ENCODE results near the gene CAPN5.

Gene CAPN5

GRCh38 chr11:77102246-77103210, 35.8 kb downstream of the CAPN5 start, which contains the start of gene OMP:
Gene OMP (plus strand): TSS chr11:77102840. CDS start chr11:77102840, 0 bp downstream.
- DNase-seq: no peak

- DNase-seq: no peak
Observed at GRCh38 chr11:77103319-77103718, 36.5 kb downstream of the CAPN5 start.

- DNase-seq: no peak
Observed at GRCh38 chr11:77104727-77105126, 38.0 kb downstream of the CAPN5 start.

GRCh38 chr11:77106321-77106720, 39.5 kb downstream of the CAPN5 start:
- DNase-seq: no peak

- no peak for DNase-seq
Observed at GRCh38 chr11:77106759-77107158, 40.0 kb downstream of the CAPN5 start.

GRCh38 chr11:77107950-77108349, 41.2 kb downstream of the CAPN5 start:
- no peak for DNase-seq

- DNase-seq: no peak
Observed at GRCh38 chr11:77108436-77108835, 41.7 kb downstream of the CAPN5 start.

- no peak for DNase-seq
Observed at GRCh38 chr11:77109236-77110019, 42.7 kb downstream of the CAPN5 start.

- DNase-seq: no peak
Observed at GRCh38 chr11:77110836-77111235, 44.1 kb downstream of the CAPN5 start.

- no peak for DNase-seq
Observed at GRCh38 chr11:77111277-77111676, 44.5 kb downstream of the CAPN5 start.

- no peak for DNase-seq
Observed at GRCh38 chr11:77111946-77112345, 45.2 kb downstream of the CAPN5 start.

GRCh38 chr11:77112641-77113381, 46.0 kb downstream of the CAPN5 start:
- no peak for DNase-seq

- DNase-seq: no peak
Observed at GRCh38 chr11:77113382-77114088, 46.8 kb downstream of the CAPN5 start.

GRCh38 chr11:77114089-77114463, 47.3 kb downstream of the CAPN5 start:
- DNase-seq: no peak

- no peak for DNase-seq
Observed at GRCh38 chr11:77115181-77115611, 48.4 kb downstream of the CAPN5 start.

- DNase-seq: no peak
Observed at GRCh38 chr11:77115956-77116355, 49.2 kb downstream of the CAPN5 start.

- DNase-seq: no peak
Observed at GRCh38 chr11:77117492-77117891, 50.7 kb downstream of the CAPN5 start.

GRCh38 chr11:77118086-77118485, 51.3 kb downstream of the CAPN5 start:
- DNase-seq: no peak

GRCh38 chr11:77118971-77119370, 52.2 kb downstream of the CAPN5 start:
- DNase-seq: no peak

- DNase-seq: no peak
Observed at GRCh38 chr11:77119531-77119936, 52.8 kb downstream of the CAPN5 start.

GRCh38 chr11:77120571-77120970, 53.8 kb downstream of the CAPN5 start:
- DNase-seq: no peak

GRCh38 chr11:77121096-77121640, 54.4 kb downstream of the CAPN5 start:
- DNase-seq: no peak

Data from activated T-cell treated with anti-CD3 and anti-CD28 coated beads, Interleukin-2, amount 50 U/mL, for 1 hour (primary cell).